GM12892 (cell line): ENCODE data around the gene NSMCE1.

Source experiments
- POLR2A ChIP-seq: IDR thresholded peaks from 2 replicates; pipeline ENCODE4 v1.6.1; 2011; ENCODE audit warnings: low read depth, low read length, control low read depth
- POLR2AphosphoS5 ChIP-seq: IDR thresholded peaks from 2 replicates; pipeline ENCODE4 v1.6.1; 2011; ENCODE audit warnings: low read depth, low read length, control low read depth
- TAF1 ChIP-seq: IDR thresholded peaks from 2 replicates; pipeline ENCODE4 v1.6.1; 2011; ENCODE audit warnings: low read depth, mild to moderate bottlenecking, control low read depth, low read length, borderline replicate concordance

DNA sequence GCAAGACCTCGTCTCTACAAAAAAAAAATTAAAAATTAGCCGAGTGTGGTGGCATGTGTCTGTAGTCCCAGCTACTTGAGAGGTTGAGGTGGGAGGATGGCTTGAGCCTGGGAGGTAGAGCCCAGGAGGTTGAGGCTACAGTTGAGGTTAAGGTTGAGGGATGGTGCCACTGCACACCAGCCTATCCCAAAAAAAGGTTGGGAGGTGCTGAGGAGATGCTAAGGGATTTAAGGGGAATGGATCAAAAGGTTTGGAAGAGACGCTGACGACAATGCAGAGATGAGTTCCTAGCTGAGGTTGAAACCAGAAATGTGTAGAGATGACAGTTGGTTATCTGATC is 4.7 kb upstream of the NSMCE1 start:
- no peak for TF ChIP-seq POLR2AphosphoS5
- TF ChIP-seq TAF1 = no peak
- TF ChIP-seq POLR2A = no peak
